HG03060 (cell line): ENCODE data around the gene RAB3GAP1.

Experiments
- ATAC-seq: cut with Tn5 transposase; IDR thresholded peaks from one replicate; pipeline ENCODE4 v1.9.1; 2021; ENCODE audit warnings: low read depth, moderate number of reproducible peaks; ENCODE audit not compliant: unreplicated experiment

The RAB3GAP1 gene

DNA sequence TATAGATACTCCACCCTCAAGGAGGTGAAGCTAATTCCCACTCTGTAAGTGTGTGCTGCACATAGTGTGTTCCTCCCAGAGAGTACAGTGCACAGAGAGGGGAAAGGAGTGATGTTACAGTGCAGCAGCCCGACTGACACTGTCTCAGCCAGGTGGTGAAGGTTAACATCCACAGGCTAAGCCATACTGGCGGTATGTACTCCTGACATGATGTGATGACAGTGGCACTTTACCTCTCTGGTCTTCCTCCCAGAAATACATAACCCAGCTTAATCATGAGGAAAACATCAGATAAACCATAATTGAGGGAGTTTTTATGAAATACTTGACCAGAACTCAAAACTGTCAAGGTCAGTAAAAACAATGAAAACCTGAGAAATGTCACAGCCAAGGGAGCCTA is 107.1 kb downstream of the RAB3GAP1 start:
- ATAC-seq: no peak

DNA sequence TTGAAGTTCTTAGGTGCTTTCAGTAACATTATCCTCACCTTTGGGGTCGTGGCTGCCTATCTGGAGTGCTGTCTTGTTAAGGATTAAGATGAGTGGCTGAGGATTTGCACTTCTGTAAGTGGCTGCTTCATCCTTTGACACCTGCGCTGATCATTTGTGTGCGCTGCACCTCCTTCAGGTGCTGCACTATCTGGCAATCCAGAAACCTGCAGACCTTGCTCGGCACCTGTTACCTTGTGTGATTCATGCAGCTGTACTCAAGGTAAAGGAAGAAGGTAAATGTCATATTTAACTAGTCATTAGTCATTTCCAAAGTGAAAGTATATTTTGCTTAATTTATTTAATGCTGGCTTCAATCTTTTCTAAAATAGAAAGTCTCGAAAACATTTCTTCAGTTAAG is 110.3 kb downstream of the RAB3GAP1 start:
- no peak for ATAC-seq

DNA sequence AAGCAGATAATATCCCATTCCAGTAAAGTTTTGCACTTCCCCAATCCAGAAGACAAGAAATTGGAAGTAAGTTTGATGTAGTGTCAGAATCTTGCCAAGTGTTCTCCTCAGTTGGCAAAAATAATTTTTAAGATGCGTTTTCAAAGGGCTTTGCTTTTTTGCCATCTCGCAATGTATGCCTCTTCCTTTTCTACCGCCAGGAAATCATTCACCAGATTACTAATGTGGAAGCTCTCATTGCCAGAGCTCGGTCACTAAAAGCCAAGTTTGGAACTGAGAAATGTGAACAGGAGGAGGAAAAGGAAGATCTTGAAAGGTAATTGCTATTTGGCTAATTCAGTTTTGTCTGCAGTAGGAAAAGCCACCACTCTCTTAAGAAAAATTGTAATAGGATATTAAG is 110.7 kb downstream of the RAB3GAP1 start:
- ATAC-seq: no peak

DNA sequence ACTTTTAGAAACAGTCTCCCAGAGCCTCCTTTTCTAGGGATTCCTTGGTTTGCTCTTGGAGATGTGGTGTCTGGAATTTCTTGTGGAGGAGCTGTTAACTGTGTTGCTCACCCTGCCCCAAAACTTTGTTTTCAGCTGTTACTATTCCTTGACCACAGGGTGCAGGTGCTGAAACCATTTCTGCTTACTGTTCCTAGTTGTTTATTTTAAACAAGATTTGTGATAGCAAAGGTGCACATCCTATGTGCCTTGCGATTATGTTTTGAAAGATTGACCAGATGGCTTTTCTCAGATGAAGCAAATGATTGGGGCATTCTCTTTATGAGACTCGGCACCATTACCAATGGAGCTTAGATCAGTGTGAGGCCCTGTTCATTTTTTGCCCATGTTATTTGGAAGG is 111.2 kb downstream of the RAB3GAP1 start:
- ATAC-seq: no peak

DNA sequence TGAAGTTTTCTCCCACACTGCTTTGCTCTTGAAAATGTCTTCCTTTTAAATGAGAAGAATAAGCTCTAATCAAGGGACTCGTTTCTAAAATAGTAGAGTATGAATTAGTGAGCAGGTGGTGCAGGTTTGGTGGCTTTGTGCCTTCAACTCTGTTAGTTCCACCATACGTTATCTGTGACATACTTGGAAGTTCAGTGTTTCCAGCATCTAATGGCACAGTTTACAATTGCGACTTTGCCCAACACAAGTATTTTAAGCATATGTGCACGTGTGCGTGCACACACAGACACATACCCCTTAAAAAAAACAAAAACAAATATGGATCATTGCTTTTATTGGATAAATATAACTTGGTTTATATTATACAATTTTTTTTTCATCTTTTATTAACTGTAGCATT is 111.8 kb downstream of the RAB3GAP1 start:
- no peak for ATAC-seq

DNA sequence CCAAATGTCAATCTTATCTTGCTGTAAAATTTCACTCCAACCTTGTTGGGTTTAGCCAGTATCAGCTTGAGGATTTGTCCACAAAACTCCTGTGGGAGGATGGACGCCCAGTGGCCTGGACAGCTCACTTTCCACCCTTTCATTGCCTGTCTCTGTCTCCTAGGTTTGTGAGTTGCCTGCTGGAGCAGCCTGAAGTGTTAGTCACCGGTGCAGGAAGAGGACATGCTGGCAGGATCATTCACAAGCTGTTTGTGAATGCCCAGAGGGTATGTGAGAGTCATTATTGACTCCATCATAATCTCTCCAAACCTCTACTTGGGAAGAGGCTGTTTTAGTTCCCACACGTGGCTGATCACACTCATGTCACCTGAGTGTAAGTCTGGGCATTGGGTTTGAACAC is 112.3 kb downstream of the RAB3GAP1 start:
- no peak for ATAC-seq

DNA sequence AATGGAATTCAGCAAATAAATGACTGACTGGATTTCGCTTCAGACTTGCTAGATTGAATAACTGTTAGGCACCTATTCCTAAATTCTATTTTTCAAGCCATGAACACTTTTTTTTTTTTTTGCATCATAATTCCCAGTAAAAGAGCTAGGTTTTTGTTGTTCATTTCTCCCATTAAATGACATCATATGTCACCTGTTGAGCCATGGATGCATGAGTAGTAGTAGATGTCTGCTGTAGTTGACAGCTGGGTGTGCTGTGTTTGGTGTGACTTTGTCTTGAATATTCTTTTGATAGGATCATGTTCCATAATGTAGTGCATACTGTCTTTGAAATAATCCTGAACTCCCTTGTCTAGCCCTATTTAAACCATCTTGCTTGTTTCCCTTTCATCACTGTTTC is 115.2 kb downstream of the RAB3GAP1 start:
- ATAC-seq: no peak

DNA sequence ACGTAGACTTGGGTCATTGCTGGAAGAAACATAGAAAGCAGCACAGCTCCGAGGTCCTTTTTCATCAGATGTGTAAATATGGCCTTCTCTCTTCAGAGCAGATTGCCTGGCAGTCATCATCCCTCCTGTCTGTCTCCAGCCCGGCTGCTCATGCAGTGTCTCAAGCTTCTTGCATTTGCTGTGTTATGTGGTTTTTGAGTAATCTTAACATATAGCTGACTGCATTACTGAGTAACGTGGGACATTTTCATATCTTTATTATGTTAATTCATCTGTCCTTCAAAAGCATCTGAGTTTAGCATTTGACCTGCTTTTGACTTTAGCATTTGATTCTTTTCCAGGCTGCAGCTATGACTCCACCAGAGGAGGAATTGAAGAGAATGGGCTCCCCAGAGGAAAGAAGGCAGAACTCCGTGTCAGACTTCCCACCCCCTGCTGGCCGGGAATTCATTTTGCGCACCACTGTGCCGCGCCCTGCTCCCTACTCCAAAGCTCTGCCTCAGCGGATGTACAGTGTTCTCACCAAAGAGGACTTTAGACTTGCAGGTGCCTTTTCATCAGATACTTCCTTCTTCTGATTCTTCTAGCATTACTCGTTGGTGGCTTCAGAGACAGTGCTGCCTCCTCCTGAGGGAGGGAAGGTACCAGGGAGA is 116.2 kb downstream of the RAB3GAP1 start:
- no peak for ATAC-seq

DNA sequence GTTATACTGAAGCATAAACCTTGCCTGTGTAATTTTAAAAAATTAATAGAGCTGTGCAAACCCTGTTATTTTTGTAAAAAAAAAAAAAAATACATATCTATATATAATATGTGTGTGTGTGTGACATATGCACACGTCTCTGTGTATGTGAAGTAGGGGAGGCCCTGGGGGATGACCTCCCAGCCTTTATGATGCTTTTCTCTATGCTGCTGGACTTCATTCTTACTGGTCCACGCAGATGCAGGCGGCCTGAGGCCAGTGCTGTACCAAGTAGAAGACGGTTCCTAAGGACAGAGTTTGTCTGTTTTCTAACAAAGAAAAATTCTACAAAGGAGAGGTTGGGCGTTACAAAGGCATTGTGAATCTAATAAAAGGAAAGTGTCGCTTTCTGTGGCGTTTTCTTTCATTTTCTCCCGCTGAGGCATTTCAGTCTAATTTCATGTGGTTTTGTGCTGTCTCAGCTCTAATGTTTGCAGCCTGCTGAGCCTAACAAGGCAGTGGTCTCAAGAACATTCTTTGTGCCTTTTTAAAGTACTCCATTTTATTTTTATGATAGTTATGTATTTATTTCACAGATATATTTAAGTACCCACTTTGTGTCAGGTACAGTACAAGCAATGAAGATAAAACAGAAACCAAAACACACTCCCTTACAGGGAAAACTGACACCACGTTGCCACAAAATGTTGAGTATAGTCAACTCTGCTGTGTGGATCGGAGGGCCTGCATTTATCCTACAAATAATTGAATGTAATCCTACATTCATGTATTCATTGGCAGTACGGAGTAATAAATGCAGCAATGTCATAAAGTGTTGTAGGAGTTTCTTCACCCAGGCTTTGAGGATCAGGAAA is 118.0 kb downstream of the RAB3GAP1 start:
- no peak for ATAC-seq

DNA sequence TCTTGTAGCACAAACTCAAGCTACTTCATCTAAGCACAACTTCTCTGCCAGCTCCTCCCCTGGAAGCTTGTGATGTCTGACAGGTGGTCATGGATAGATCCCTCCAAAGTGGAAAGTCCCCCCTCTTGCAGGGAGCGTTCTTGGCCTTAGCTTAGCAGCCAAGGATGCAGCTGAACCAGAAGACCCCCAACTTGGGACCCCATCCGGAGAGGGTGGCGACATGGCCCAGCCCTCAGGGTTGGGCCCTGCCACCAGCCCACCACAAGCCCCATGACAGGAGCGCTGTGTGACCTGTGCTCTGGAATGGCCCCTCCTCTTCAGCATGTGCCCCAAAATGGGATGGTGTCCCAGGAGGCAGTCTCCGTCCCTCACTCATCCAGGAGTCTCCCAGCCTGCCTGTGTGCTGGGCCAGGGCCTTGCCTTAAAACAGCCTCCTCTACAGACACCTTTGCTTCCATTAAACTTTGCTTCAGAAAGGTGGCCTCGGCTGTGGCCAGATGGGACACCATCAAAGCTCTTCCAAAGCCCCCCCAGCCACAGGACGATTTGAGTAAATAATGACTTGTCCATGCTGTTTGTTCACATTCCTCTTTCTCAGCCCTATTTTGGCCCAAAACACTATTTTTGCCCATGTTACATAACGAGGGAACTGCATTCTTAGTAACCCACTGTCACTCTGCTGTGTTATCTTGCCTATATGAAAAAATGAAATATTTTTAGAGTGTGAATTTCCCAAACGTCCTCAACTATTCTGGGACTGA is 122.1 kb downstream of the RAB3GAP1 start:
- ATAC-seq: no peak

DNA sequence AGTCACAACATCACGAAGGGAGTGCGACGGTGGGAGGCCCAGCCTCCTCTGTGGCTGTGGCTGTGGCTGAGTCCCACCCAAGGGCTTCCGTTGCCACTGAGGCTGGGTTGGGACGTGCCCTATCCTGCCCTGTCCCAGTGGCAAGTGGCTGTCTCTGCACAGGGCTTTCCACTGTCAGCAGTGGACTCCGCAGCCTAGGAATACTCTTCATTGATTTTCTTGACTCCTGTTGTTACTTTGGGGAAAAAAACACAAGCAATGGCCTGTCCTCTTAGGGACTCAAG is 122.7 kb downstream of the RAB3GAP1 start:
- no peak for ATAC-seq

DNA sequence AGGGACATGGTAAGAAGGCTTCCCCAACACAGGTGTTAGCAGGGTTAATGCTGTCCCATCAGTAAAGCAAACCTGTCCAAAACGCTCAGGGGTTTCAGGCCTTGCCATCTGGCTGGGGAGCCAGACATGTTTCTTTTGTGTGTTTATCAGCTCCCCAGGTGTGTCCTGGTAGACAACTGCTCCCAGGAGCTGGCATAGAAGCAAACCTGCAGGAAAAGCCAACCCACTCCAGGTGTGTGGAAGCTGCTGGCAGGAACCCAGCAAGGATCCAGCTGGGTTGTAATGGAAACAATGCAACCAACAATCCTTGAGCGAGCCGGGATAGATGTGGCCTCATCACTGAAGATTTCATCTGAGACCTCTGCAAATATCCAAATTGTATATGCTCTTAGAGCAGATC is 123.1 kb downstream of the RAB3GAP1 start:
- no peak for ATAC-seq

DNA sequence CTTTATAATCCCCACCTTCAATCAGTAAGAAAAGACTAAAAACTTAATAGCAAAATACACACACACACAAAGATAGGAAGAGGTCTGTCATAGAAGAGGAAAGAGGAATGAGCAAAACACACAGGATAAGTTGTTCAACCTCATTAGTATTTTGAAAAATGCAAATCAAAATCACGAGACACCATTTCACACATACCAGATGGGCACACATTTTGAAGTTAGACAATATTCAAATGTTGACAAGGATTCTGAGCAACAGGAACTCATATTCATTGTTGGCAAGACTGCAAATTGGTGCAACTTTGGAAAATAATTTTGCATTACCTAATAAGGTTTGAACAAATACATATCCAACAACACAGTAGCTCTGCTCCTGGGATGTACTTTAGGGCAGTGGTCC is 127.6 kb downstream of the RAB3GAP1 start:
- ATAC-seq: no peak

DNA sequence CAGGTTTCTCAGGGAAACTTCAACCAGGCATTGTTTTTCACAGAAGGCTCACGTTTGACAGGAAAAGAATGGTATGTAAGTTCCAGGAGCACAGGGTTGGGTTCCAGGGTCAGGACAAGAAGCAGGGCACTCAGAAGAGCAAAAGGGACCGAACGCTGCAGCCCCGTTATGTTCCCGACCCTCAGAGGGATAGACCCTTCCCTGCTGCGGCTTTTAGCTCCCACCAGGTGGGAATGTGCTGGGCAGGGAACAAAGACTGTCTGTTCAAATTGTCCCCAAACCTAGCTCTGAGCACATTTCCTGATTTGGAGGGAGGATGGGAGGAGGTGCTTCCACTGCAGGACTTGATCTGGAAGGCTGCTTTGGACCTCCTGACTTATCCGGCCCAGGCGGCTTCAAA is 130.1 kb downstream of the RAB3GAP1 start:
- no peak for ATAC-seq

DNA sequence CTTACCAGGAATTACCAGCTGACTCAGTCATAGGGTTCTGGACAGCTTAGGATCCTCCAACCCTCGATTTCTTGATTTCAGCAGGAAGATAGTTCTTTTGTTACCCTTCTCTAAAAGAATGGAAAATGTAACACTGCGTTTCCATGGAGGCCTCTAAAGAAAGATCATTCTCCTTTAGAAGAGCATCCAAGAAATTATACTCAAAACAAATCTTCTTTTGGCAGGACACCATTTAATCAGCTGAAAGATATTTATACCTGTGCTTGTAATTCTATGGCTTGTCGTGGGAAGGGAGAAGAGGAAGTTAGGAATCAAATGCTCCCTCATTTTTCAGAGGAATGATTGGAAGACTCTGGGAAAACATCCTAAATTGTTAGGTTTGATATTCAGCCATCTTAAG is 130.5 kb downstream of the RAB3GAP1 start:
- ATAC-seq: no peak

DNA sequence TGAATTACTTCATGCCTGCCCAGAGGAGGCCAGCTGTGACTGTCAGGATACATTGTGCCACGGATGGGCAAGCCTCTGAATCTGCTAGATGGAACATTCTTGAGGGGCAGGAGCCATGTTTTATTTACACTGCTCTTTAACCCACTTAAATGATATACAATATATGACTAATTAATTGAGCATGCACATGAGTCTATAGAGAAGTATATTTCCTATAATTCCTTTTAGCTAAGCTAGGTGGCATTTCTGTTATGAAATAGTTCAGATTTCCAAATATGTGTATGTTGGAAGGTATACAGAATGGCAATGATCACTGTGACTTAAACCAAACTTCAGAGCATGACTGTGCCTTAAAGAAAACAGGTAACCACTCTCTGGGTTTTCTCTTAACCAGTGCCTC is 131.7 kb downstream of the RAB3GAP1 start:
- ATAC-seq: no peak

DNA sequence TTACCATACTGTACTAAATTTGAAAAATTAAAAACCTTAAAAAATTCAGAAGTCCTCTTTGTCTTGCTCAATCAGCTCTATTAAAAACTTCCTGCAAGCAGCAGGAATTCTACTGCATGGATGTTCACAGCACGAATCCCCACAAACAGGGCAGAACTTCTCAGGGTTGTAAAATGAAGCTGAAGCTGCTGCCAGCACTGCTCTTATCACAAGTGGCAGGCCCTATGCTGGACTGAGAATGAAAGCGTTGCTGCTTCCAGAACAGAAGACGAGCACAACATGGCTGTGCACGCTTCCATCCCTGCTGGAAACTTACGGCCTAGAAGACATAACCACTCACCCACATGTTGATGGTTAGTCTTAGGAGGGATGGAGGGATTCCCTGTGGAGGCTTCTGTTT is 134.0 kb downstream of the RAB3GAP1 start:
- ATAC-seq: no peak

DNA sequence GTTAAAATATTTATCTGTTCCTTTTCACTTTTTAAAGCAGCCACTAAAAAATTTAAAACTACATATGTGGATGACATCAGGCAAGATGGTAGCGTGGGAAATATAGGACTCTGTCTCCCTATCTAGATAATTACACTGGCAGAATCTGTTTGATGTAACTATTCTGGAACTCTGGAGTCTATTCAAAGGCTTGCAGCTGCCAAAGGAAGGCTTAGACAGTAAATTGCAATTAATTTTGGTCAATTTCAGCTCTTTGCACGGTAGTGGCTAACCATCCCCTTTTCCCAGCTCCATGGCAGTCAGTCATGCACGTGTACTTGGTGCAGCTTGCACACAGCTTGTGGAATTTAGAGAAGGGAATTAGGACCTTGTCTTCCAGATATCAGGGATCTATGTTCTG is 135.2 kb downstream of the RAB3GAP1 start:
- no peak for ATAC-seq

DNA sequence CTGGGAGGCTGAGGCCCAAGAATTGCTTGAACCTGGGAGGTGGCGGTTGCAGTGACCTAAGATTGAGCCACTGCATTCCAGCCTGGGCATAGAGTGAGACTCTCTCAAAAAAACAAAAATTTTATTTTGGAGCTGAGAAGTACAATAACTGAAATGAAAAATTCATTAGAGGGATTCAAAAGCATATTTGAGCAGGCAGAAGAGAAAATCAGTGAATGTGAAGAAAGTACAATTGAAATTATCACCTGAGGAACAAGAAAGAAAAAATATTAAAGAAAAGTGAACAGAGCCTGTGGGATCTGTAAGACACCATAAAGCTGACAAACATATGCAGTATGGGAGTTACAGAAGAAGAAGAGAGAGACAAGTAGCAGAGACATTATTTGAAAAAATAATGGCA is 137.1 kb downstream of the RAB3GAP1 start:
- no peak for ATAC-seq

DNA sequence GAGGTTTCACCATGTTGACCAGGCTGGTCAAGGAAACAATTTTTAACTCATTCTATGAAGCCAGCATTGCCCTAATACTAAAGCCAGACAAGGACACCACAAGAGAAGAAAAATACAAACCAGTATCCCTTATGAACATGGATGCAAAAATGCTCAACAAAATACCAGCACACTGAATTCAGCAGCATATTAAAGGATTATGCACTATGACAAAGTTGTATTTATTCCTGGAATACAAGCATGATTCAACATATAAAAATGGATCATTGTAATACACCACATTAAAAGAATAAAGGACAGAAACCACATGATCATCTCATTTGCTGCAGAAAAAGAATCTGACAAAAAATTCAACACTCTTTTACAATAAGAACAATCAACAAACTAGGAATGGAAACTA is 138.7 kb downstream of the RAB3GAP1 start:
- ATAC-seq: no peak

DNA sequence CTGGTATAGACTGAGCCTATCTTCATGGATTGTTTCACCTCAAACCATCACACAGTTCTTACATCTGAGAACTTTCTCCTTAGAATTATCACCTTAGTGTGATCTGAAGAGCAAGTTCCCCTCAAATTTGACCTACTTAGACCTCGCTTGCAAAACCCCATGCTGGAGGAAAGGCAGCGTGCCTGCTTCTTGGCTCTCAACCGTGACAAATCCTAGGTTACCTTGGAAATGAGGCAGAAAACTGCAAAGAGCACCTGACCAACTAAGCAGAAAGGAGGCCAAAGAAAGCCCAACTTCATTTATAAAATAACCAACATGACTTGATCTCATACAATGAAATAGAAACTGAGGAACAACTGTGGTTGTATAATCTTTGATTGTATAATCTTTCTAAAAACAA is 146.4 kb downstream of the RAB3GAP1 start:
- no peak for ATAC-seq

DNA sequence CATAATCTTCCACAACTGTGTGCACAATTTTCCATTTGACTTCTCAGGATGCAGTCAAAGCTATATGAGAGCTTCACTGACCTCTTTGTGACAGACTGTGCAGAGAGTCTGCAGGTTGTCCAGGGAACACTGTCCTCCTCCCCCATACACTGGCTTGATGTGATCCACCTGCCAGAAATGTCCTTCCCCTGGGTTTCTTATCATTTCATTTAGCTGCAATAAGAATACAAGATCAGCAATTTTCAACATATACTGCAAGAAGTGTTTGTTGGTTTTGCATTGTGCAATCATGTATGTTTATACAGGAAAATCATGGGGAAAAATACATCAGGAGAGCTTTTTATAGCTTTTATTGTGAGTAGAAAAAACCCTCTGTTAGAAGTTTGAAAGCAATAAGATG is 150.7 kb downstream of the RAB3GAP1 start:
- no peak for ATAC-seq
